Measurements from ENCODE around the gene UBE2J2.

GRCh38 chr1:1243266-1243660 is 30.4 kb downstream of the UBE2J2 start:
- no peak for TF ChIP-seq CTCF (IDR thresholded peaks at IDR 0.05)
- no peak for TF ChIP-seq ZFX (IDR thresholded peaks at IDR 0.05; ENCODE audit: borderline replicate concordance)
